Fibroblast of skin of right biceps (primary cell): ENCODE data around the gene FAR2.
"Not testable (repeated sequence)": the region's sequence is repeated elsewhere in the genome, so short reads cannot be mapped to it uniquely, and the experiment has no call there.

Experiments
- DNase-seq: peaks from one replicate; pipeline ENCODE4 v3.0.0-alpha.2; 2013

Gene FAR2

DNA sequence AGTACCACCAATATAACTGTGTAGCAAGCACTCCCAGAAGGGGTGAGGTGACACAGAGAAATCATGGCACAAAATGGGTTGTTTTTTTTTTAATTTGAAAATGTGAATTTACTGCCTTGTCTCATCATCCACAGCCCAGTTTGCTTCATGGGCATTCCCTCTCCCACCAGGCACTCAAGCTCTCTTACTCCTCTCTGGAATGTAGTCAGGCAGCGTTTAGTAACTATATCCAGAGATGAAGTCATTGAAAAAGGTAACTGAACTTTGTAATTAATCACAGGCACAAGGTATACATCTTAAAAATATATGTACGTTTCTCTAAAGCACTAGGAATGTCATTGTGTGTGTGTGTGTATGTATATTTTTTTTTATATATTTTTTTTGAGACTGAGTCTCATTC lies 91.4 kb downstream of the FAR2 start:
- DNase-seq, result no peak

DNA sequence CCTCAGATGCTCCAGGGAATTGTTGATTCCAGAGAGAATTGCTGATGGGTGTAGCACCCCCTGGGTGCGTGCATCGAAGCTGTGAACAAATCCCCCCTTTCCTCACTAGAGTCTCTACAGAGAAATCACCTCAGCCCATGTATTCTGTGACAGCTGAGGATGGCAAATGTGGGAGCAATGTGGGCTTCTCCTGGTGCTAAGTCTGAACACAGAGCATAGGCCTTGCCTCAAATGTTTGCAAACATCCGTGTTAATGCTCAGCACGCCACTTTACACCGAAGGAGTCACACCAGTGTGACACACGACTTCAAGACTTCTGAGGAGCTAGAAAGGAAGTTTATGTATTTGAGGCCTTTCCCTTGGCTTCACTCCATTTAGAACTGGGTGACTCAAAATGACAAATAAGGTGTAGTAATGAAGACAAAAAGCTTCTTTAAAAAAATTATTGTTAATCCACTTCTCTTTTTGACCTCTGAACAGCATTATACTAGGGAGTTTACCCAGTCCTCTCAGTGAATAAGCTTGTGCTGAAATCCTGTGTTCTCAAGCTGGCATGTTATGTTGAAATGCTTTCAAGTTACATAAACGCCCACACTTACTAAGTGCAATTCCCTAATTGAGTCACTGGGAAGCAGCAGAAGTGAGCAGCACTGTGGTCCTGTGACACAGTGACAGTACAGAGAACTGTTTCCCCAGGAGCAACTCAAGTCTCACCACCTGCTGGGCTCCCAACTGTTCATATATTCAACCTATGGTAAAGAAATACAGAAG lies 92.9 kb downstream of the FAR2 start:
- peak; percentile 74 for DNase-seq

DNA sequence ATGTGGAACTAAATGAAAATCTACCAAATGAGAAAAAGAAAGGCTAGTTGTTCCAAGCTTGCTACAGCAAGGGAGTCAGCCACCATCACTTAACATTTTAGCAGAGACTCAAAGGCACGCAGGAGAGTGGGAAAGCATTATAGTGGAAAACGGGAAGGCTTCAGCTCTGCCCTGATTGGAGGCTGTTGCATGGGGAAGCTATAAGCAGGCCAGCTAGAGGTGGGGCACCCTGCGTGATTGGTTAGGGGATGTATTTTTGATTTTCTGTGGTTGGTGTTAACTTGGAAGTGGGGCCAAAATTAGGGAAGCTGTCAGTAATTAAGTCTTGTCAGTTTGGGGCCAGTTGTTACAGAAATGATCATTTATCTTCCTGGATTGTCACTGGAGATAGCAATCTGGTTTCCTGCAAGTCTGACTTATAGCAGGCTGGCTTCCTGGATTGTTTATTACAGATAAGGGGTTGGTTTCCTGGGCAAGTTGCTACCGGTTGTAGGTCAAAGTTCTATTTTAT lies 93.9 kb downstream of the FAR2 start:
- no peak for DNase-seq

DNA sequence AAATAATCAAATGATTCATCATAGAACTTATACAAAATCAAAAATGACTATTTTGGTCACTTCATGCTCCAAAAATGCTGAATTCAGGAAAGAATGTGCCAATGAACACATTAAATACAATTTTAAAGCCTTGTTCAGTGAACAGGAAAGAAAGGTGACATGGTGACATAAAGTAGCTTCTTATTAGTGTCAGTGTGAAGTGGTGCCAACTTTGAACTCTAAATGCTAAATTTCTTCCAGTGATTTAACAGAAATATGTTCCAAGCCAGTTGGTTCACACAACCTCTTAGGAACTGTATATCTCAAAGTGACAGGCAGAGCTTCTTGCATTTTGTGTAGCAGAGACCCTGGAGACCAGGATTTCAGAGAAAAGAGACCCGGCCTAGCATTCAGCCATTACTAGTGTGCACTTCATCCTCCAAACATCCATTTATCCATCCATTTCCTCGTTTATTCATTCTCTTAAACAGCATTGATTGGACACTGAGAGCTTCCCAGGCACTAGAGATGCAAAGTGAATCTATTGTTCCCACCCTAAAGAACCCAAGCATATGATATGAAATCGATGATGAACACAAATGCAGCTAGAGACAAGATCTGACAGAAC lies 95.2 kb downstream of the FAR2 start:
- DNase-seq, result no peak

DNA sequence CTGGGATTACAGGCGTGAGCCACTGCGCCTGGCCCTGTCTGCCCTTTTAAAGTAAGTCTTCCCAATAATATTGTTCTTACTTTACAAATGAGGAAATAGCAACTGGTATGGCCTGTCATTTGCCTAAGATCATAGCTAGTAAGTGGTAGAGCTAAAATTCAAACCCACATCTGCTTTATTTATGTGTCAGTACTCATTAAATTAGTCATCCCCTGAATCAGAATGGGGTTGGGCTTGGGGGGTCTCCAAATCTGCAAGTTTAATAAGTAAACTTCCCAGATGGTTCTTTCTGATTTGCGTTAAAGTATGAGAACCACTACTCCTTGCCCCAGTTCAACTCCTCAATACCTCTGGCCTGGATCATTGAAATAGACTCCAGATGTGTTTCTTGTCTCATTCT lies 96.2 kb downstream of the FAR2 start:
- DNase-seq, result peak; percentile 50

DNA sequence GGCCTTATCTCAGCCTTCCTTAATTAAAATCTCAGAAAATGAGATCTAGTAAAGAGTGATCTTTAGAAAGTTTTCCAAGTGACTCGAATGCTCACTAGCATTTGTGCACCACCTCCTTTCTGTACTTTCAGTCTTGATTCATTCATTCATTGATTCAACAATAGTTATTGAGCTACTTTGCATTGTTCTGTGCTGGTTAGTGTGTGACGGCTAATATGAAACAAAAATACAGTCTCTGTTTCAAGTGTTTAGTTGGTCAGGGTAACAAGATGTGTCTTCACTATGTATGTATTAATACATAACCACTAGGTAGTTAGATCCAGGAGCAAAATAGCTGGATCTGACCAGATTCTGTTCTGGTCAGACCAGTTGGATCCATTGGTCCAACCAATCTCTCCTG lies 100.9 kb downstream of the FAR2 start:
- no peak for DNase-seq

DNA sequence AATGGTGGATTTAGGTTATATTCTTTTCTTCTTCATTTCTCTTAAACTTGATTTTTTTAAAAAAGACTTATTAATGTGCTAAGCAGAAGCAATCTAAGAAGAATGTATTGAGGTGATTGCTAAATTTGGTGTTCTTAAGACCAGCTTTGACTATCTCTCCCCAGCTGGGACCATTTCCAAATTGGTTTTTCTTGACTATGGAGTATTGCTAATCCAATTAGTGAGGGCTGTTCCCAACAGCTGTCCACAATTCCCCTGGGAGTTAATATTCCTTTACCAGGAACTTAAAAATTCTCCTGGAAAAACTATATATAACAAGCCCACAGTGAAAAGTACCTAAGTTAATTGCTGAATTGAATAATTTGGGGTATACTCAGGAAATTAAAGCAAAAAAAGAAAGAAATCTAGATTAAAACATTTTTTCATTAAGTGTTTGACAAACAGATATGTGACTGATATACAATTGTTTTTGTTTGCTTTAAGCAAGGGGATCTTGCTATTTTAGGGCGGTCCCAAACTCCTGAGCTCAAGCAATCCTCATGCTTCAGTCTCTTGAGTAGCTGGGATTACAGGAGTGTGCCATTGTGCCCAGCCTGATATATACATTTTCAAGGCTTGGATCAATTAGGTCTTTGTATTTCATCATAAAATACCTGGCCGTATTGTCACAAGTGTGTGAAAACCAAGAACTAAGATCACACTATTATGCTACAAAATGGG lies 105.0 kb downstream of the FAR2 start:
- DNase-seq, result no peak

- no peak for DNase-seq
Measured at GRCh38 chr12:29255042-29255441, 106.0 kb downstream of the FAR2 start.

DNA sequence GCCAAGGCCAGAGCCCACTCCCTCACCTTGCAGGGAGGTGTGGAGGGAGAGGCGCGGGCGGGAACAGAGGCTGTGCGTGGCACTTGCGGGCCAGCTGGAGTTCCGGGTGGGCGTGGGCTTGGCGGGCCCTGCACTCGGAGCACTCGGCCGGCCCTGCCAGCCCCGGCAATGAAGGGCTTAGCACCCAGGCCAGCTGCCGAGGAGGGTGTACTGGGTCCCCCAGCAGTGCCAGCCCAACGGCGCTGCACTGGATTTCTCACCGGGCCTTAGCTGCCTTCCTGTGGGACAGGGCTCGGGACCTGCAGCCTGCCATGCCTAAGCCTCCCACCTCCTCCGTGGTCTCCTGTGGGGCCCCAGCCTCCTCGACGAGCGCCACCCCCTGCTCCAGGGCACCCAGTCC lies 107.5 kb downstream of the FAR2 start:
- DNase-seq, result no peak

- DNase-seq, result not testable (repeated sequence)
Measured at GRCh38 chr12:29257687-29258086, 108.6 kb downstream of the FAR2 start.

- no peak for DNase-seq
Measured at GRCh38 chr12:29264424-29264823, 115.3 kb downstream of the FAR2 start.

- DNase-seq, result no peak
Measured at GRCh38 chr12:29269706-29270408, 120.8 kb downstream of the FAR2 start.

DNA sequence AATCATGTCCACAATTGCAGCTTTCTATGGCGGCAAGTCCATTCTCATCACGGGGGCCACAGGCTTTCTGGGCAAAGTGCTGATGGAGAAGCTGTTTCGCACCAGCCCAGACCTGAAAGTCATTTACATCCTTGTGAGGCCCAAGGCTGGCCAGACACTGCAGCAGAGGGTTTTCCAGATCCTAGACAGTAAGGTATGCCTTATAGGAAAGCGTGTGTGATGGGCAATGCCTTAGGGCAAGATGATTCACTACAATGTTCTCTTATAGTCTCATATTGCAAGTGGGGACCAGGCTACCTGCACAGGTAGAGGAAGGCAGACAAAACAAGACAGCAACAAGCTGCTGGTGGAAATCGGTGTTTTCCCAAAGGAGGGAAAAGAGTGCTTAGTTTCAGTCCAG lies 121.4 kb downstream of the FAR2 start:
- DNase-seq, result no peak

DNA sequence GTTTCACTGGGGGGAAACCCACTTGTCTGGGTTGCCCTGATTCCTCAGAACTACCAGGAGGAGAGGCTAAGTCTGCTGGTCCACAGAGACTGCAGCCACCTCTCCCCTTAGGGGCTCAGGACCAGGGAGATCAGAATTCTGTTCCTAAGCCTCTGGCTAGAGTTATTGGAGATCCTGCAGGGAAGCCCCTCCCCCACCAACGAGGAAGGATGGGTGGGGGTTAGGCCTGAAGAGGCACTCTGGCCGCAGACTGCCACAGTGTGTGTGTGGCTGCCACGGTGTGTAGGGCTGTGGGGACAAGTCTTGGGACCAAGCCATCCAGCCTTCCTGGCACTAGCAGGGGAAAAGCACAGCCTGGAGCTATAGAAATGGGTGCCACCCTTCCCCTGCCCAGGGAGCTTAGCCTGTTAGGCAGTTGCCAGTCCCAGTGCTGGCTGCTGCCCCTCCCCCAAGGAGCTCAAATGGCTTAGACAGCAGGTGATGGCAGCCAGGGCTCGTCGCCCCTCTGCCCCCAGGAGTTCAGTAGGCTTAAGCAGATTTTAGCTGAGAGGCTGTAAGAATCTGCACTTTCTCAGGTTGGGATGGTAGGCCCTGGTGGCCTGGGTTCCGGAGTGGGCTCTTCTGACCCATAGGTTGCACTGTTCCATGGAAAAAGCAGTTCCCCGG lies 124.2 kb downstream of the FAR2 start:
- DNase-seq, result no peak

DNA sequence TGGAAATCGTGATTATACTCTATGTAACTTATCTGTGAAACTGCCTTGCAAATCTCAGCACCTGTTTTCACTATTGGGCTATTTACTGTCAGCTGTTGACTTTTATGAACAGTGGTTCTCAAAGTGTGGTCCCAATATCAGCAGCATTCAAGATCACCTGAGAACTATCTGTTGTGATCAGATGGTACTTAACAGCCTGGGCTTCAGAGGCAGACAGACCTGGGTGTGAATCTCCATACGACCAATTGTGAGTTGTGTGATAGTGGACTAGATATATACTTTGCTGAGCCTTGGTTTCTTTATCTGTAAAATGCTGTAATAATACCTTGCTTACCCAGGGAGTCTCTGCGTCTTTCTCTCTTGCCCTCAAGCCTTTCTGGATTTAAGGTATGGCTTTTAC lies 126.8 kb downstream of the FAR2 start:
- no peak for DNase-seq

- DNase-seq, result no peak
Measured at GRCh38 chr12:29277231-29277630, 128.2 kb downstream of the FAR2 start.

DNA sequence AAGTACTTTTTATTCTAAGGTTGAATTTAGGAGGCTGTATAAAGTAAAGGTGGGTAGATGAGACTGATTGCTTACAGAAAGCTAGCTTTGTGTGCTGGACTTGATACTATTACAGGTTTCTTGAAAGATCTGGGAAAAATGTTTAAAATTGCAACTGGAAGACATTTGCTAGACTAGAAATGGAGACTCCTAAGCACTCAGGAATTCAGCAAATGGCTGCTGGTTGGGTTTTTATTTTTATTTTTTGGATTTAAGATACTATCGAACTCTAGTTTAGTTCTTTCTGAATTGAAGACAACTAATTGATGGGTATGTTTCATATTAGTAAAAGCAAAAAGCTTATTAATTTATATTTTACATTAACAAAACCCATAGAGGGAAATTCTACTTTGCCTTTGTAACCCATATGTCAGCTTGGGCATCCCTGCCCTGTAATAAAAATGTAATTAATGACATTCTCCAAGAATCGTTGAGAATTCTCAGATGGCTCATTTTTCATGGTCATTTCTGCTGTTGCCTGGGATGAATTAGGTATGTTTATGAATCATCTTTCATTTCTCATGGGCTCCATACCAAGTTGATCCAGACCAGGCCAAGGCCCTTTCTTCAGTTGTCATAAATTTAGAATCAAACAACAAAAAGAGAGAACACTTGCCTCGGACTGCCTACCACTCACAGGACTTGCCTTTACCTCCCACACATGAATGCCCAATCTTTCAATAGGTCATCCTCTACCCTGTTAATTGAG lies 129.8 kb downstream of the FAR2 start:
- DNase-seq, result peak; percentile 61

DNA sequence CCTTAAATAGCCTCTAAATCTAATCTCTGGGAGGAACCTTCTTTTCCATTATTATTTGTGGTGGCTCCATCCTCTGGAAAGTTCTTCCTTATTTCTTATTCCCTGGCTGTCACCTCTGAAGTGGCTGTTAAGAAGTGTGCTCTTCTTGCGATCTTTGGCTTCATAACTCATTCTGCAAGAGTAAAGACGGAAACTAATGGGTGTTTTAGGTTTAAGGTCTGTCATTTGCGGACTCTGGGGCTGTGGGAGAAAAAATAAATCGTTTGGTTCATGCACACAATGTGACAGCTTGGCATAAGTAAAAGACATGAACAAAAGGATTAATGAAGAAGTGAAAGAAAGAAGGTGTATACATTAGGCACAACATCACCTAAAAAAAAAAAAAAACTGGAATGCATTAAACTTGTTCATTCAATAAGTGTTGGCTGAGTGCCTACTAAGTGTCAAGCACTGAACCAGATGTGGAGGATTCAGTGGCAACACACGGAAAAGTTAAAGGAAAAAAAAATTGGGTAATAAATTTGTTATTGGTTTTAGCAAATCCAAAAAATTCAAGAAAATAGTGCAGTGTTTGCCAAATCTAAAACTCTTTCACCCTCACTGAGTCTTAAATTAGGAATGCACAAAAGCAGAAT lies 132.4 kb downstream of the FAR2 start:
- peak; percentile 3 for DNase-seq

- peak; percentile 23 for DNase-seq
Measured at GRCh38 chr12:29282031-29282816, 133.1 kb downstream of the FAR2 start.

- DNase-seq, result peak; percentile 60
Measured at GRCh38 chr12:29283969-29284700, 135.1 kb downstream of the FAR2 start.
